IPS DF 6.9 (cell line): ENCODE measurements around the gene BNIP3.

Experiments
- DNase-seq: peaks from one replicate; pipeline ENCODE4 v3.0.0-alpha.2; 2013; ENCODE audit warnings: low read depth, low spot score
- H3K27ac ChIP-seq: one replicate; pipeline ENCODE4 v1.5.1; 2013; ENCODE audit warnings: low read length, control low read depth
- H3K27me3 ChIP-seq: 2 replicates; pipeline ENCODE4 v1.6.1; 2013; ENCODE audit warnings: mild to moderate bottlenecking, low read length; ENCODE audit not compliant: control insufficient read depth, insufficient read depth
- H3K36me3 ChIP-seq: 2 replicates; pipeline ENCODE4 v1.6.1; 2013; ENCODE audit warnings: low read length; ENCODE audit not compliant: control insufficient read depth, insufficient read depth
- H3K4me1 ChIP-seq: 2 replicates; pipeline ENCODE4 v1.6.1; 2013; ENCODE audit warnings: low read length; ENCODE audit not compliant: control insufficient read depth, insufficient read depth
- H3K4me3 ChIP-seq: 2 replicates; pipeline ENCODE4 v1.5.1; 2013; ENCODE audit warnings: mild to moderate bottlenecking, low read length
- H3K9me3 ChIP-seq: 2 replicates; pipeline ENCODE4 v1.6.1; 2013; ENCODE audit warnings: low read length, inconsistent platforms; ENCODE audit not compliant: control insufficient read depth, insufficient read depth
- WGBS: extraction: QIAGEN DNeasy Blood & Tissue Kit; methylation state at CpG from one replicate; pipeline ENCODE4 v1.1.7; 2013; ENCODE audit warnings: mixed read lengths, missing lambda C conversion rate; ENCODE audit not compliant: insufficient read length, insufficient coverage; 5-methylcytosine and 5-hydroxymethylcytosine counted together

The BNIP3 gene

DNA sequence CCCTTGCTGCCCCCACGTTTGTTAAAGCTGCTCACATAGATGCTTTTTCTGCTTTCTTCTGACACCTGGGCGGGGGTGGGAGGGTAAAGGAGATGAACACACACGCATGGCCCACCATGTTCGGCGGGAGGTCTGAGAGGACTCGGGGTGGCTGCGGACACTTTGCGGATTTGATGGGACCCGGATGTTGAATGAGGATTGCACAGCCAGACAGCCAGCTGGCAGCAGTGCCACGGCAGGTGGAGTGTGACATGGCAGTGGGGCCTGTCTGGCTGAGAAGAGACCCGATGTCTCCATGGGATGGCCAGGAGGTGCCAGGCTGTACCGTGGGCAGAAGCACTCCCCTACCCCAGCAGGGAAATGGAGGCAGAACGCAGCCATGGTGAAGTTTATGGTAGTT lies 49.7 kb downstream of the BNIP3 start:
- H3K9me3 ChIP-seq: no peaks in the 10 kb centered on the region
- DNase-seq: no peak
- no peak overlapping the region for H3K27ac ChIP-seq

DNA sequence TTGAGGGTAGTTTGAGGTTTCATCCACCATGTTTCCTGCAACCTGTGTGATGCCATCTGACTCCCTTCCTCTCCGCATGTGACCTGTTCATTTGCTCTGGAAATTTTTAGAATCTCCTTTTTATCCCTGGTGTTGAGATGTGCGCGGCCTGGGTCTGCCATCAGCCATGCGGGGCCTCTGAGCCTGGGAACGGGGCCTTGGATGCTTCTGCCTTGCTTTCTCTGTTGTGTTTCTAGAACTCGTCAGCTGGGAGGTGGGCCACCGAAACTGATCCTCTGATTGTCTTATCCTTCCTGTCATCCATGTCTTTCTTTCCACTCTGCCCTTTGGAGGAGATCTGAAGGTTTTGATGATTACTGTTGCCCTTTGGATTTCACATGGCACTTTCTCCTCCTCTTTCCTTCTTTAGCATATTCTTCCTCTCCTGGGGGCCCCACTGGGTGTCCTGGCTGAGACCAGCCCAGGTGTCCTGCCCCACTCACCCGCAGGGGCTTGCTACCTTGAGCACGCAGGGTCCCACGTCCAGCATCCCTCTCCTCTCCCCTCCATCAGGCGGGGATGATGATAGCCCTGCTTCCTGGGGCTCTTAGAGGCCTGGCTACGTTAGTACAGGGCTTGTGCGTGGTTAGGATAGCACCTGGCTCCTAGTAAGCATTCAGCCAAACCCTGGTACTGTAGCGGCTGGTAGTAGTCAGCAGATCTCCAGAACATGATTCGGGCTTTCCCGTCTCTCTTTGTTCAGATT lies 51.0 kb downstream of the BNIP3 start:
- H3K27ac ChIP-seq: no peak overlapping the region
- no peaks in the 10 kb centered on the region for H3K36me3 ChIP-seq
- no peak overlapping the region for H3K4me3 ChIP-seq
- no peak for DNase-seq
- no peaks in the 10 kb centered on the region for H3K9me3 ChIP-seq
- no peaks in the 10 kb centered on the region for H3K27me3 ChIP-seq
- no CpG with 5 or more reads among the region's 16 CpGs for WGBS
- H3K4me1 ChIP-seq: peaks cover 6% of the 10 kb centered on the region; the same call in 1 of the 2 replicates

More for the DNA sequence above, 49.7 kb downstream of the BNIP3 start:
- H3K4me1 ChIP-seq: peaks cover 4% of the 10 kb centered on the region; the same call in 1 of the 2 replicates
- H3K27me3 ChIP-seq: no peaks in the 10 kb centered on the region
- no peak overlapping the region for H3K4me3 ChIP-seq
- no CpG with 5 or more reads among the region's 13 CpGs for WGBS
- H3K36me3 ChIP-seq: peaks cover 2% of the 10 kb centered on the region; the same call in 1 of the 2 replicates

DNA sequence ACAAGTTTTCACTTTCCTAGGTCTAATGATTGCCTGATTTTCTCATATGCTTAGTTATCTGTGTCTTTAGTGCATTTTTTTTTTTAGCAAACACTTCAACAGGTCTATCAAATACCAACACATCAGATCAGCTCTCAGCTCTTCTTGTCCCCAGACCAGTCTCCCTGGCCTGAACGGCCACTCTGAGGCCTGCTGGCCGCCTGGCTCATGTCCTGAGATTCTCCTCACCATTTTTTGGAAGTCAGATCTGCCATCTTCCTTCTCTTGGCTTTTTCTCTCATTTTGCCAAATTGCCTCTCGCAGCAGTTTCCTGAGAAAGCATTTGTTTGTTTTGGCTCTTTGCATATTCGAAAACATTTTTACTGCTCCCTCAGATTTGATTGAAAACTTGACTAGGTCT lies 51.6 kb downstream of the BNIP3 start:
- Histone ChIP-seq H3K4me1 (peaks cover 6% of the 10 kb centered on the region; the same call in 1 of the 2 replicates), H3K36me3 (no peaks in the 10 kb centered on the region), H3K4me3 (no peak overlapping the region), H3K27ac (no peak overlapping the region), H3K9me3 (no peaks in the 10 kb centered on the region), H3K27me3 (no peaks in the 10 kb centered on the region)
- DNase-seq: no peak
- no CpG with 5 or more reads among the region's 4 CpGs for WGBS

DNA sequence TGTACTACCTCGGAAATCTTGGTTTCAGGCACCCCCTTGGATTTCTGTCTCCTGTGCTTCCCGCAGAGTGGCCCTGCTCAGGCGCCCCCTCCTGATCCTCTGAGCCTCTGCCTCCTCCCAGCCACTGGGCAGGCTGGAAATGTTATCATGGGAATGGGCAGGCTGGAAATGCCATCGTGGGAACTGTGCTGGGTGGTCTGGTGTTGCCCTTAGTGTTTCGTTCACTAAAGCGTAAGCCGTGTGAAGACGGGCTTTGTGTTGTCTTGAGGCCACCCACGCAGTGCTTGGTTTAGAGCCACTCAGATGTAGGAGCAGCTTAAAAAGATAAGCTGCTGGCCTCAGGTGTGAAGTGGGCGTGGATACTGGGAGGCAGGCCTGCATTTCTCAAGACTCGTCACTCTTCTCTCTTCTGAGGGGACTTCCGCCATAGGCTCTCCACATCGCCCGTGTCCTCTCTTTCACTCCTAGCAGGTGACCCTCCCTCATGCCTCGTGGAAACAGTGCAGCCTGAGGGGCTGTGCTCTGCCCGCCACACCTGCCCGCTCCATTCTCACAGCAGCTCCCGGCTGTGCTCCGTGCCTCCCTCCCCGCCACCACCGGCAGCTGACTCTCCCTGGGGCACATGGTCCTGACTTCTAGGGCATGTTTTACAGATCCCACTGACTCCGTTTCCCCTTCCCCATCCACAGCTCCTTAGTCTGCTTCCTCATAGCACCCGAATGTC lies 52.4 kb downstream of the BNIP3 start:
- DNase-seq: no peak
- no peak overlapping the region for H3K27ac ChIP-seq

DNA sequence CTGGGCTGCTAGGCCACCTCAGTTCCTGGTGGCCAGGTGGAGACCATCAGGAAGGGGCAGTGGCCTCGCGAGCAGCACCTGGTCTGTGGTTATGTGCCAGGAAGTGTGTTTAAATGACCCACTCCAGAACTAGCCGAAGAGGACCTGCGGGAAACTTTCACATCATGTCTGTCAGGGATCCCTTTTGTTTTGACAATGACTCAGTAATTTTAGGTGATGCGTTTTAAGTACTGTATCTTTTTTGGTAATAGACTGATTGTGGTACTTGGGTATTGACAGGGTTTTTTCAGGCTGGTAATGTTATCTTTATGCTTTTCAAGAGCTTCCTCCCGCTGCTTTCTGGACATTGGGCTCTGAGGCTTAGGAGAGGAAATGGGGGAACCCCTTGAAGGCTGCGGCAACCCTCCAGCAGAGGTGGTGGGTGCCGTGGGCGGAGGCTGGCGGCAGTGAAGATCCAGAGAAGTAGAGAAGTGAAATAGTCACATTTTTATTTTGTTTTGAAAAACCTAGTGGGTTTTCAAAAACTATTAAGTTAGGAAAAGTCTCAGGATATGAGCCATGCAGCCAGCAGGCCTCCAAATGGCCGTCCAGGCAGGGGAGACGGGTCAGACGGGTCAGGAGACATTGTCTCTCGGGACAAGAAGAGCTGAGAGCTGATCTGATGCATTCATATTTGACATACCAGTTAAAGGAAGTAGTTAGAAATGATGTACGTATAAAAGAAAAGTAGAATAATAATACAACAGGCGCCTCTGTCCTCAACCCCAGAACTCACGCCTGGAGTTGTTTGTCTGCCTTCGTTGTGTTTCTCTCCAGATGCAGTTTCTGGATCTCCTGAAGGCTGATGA lies 53.3 kb downstream of the BNIP3 start:
- Histone ChIP-seq H3K9me3 (no peaks in the 10 kb centered on the region), H3K27me3 (no peaks in the 10 kb centered on the region), H3K4me1 (peaks cover 6% of the 10 kb centered on the region; the same call in 1 of the 2 replicates), H3K27ac (no peak overlapping the region), H3K36me3 (no peaks in the 10 kb centered on the region), H3K4me3 (no peak overlapping the region)
- DNase-seq: no peak
- WGBS: no CpG with 5 or more reads among the region's 18 CpGs

More for the DNA sequence above, 52.4 kb downstream of the BNIP3 start:
- Histone ChIP-seq H3K9me3 (no peaks in the 10 kb centered on the region), H3K36me3 (no peaks in the 10 kb centered on the region), H3K4me1 (peaks cover 6% of the 10 kb centered on the region; the same call in 1 of the 2 replicates), H3K27me3 (no peaks in the 10 kb centered on the region), H3K4me3 (no peak overlapping the region)
- no CpG with 5 or more reads among the region's 23 CpGs for WGBS

DNA sequence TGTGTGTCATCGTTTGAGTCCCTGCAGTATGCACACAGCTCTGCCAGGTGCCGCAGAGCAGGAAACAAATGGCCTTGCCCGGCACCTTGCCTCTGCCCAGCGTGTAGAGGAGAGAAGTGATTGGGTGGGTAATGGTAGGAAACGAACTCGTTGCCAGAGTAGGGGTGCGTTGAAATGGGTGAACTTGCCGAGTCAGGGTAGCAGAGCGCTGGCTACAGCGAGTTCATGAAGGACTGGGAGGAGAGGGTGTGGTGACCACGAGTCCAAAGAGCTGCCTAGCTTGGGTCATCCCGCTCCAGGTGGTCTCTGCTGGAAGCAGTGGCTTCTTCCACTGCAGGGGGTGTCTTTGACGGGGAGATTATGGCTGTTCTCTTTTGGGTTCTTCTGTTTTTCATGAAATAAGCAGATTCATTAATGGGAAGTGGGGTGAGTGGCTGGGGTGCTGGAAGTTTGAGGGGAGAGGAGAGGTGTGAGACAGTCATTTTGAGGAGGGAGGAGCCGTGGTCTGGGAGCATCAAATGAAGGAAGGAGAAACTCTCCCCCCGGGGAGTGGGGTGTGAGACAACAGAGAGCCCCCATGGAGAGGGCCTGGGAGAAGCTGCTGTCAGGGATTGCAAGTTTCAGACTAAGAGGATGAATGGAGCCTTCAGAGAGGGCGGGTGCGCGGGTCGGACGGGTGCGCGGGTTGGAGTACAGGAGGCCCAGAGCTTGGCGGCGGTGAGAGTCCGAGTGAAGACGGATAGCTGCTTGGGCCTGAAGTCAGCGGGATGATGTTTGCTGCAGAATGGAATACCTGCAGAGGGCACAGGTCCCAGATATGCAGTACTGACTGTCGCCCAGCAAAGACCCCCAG lies 54.8 kb downstream of the BNIP3 start:
- no peak for DNase-seq
- H3K9me3 ChIP-seq: no peaks in the 10 kb centered on the region
- H3K27me3 ChIP-seq: no peaks in the 10 kb centered on the region
- WGBS: no CpG with 5 or more reads among the region's 28 CpGs
- no peak overlapping the region for H3K27ac ChIP-seq
- no peak overlapping the region for H3K4me3 ChIP-seq
- no peaks in the 10 kb centered on the region for H3K36me3 ChIP-seq
- H3K4me1 ChIP-seq: peaks cover 6% of the 10 kb centered on the region; the same call in 1 of the 2 replicates

DNA sequence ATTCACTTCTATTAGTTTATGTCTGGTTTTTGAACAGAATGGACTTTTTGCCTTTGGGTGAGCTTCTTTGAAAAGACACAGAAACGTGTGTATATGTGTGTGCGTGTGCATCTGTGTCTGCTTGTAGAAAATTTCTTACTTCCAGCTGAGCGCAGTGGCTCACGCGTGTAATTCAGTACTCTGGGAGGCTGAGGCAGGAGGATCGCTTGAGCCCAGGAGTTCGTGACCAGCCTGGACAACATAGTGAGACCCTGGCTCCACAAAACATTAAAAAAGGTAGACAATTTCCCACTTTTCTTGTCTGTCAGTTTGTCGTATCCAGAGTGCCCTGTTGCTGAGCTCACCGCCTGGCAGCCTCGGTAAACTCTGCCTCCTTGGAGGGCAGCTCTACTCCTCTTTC lies 55.5 kb downstream of the BNIP3 start:
- H3K36me3 ChIP-seq: no peaks in the 10 kb centered on the region
- H3K27ac ChIP-seq: no peak overlapping the region
- H3K4me3 ChIP-seq: no peak overlapping the region
- peaks cover 8% of the 10 kb centered on the region for H3K4me1 ChIP-seq
- no peaks in the 10 kb centered on the region for H3K27me3 ChIP-seq
- no peak for DNase-seq
- WGBS: no CpG with 5 or more reads among the region's 10 CpGs
- H3K9me3 ChIP-seq: no peaks in the 10 kb centered on the region

DNA sequence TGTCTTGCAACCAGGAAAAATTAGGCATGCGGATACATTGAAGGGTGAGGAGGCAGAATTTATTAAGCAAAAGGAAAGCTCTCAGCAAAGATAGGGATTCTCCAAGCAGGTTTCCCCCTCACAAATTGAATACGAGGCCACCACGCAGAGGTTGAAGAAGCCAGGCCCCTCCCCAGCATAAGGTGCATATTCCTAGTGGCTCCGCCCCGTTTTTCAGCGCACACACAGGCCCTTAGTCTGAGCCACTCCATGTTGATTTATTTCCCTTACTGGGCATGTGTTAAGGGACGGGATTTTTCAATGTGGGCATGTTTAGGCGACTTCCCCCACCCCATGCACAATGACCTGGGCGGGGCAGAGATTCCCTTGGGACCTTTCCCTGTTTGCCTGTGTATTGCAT lies 56.0 kb downstream of the BNIP3 start:
- no peaks in the 10 kb centered on the region for H3K9me3 ChIP-seq
- H3K27ac ChIP-seq: no peak overlapping the region
- WGBS: no CpG with 5 or more reads among the region's 9 CpGs
- H3K36me3 ChIP-seq: no peaks in the 10 kb centered on the region
- DNase-seq: no peak
- no peak overlapping the region for H3K4me3 ChIP-seq
- no peaks in the 10 kb centered on the region for H3K27me3 ChIP-seq
- H3K4me1 ChIP-seq: peaks cover 11% of the 10 kb centered on the region

DNA sequence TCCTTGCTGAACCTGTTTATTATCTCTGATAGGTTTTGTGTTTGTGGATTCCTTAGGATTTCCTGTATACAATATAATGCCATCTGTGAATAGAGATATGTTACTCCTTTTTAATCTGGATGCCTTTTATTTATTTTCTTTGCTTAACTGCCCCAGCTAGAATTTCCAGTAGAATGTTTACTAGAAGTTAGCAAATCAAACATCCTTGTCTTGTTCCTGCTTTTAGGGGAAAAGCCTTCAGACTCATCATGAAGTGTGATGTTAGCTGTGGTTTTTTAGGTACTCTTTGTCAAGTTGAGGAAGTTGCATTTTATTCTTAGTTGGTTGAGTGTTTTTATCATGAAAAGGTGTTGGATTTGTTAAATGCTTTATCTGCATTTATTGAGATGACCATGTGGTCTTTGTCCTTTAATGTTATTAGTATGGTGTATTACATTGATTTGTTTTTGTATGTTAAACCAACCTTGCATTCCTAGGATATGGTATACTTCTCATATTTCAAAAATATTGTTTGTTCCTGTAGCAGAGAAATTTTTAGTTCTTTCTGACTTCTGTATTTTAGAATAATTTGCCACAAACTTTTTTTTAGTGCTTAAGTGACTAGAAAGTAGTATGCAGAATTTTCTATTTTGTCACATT lies 56.6 kb downstream of the BNIP3 start:
- no peak for DNase-seq
- Histone ChIP-seq H3K36me3 (no peaks in the 10 kb centered on the region), H3K4me3 (no peak overlapping the region), H3K27me3 (no peaks in the 10 kb centered on the region), H3K4me1 (peaks cover 10% of the 10 kb centered on the region), H3K9me3 (no peaks in the 10 kb centered on the region), H3K27ac (no peak overlapping the region)
